CD4-positive, alpha-beta T cell treated with Interleukin-2 at 100 ng/mL for 4 hours (primary cell): ENCODE results near the gene CREB3L1.

Experiments
- DNase-seq: peaks from one replicate; pipeline ENCODE4 v3.0.0-alpha.2; 2020; ENCODE audit warnings: low spot score

The CREB3L1 gene

GRCh38 chr11:46366661-46367161 lies 89.2 kb downstream of the CREB3L1 start:
- DNase-seq: no peak

DNA sequence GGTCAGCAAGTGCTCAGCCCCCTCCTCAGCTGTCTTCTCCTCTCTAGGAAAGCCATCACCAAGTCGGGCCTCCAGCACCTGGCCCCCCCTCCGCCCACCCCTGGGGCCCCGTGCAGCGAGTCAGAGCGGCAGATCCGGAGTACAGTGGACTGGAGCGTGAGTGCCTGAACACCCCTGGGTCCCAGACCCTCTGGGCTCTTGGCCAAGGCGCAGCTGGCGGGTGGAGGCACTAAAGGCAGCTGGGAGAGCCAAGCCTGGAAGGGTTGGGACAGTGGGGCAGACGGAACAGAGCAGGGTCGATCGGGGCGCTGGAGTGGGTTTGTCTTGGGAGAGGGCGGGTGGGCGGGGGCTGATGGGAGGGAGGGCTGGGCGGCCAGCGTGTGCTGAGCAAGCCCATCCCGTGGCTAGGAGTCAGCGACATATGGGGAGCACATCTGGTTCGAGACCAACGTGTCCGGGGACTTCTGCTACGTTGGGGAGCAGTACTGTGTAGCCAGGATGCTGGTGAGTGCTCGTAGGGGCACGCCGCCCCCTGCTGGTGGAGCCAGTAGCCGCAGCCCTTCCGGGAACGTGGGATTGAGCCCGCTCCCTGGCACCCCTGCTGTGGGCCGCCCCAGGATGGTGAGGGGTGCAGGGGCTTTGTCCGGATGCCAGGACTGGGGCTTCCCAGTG lies 89.9 kb downstream of the CREB3L1 start:
- DNase-seq: peak; percentile 77

DNA sequence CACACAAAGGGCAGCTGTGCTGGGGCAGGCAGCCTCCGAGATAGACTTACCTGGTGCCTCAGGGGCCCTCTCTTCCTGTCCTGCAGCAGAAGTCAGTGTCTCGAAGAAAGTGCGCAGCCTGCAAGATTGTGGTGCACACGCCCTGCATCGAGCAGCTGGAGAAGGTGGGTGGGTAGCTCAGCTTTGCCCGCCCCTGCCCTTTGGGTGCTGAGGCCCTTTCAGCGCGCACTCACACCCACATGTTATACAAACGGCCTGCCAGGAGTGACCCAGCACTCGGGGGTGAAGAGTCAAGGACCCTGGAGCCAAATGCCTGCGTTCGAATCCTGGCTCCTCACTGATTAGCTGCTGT lies 90.4 kb downstream of the CREB3L1 start:
- no peak for DNase-seq

DNA sequence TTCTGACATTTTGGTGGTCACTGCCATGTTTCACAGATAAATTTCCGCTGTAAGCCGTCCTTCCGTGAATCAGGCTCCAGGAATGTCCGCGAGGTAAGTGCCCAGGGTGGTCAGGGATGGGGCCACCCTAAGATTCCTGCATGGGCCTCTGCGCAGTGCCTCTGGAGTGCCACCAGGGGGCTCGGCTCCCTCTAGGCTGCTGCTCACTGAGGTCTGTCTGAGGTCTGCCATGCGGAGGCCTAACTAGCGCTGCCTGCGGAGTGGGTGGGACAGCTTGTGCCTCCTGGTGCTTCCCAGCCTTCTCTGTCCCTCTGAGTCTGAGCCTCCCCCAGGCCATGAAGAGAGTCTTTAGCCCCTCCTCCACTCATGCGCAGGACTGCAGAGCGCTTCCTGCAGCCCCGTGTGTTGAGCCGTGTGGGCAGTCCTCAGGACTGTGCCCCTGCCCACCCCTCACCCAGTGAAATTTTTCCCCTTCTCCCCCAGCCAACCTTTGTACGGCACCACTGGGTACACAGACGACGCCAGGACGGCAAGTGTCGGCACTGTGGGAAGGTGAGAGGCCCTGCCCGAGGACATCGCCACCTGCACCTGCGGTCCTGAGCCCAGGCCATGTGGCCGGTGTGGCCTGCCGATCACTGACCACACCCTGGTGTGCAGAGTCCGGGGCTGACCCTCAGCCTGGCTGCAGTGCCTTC lies 92.1 kb downstream of the CREB3L1 start:
- peak; percentile 50 for DNase-seq

DNA sequence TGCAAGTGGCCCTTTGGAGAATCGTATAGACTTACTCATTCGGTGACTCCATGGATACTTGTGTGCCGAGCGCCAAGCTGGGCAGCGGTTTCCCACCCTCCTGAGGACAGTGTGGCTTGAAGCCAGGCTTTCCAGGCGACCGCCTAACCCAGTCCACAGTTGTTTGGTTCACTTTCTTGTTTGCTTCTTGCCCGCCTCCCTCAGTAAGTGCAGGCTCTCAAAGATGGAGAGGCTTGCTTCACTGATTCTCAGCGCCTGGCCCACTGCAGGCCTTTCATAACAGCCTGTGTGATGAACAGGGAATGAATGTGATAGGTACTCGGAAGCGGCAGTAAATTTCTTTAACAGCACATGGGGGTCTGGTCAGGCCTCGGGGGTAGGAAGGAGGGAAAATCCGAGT lies 92.8 kb downstream of the CREB3L1 start:
- DNase-seq: no peak
